Gastrocnemius medialis (tissue), 4 donors: ENCODE results near the gene SNAP47.

Source experiments
- CTCF ChIP-seq, 5 experiments: fragments of 450-650 bp in 3 of 5; fragments of 200-600 bp in 2 of 5; sonication (generic) in 2 of 5; IDR thresholded peaks in 4 of 5; conservative IDR thresholded peaks in 1 of 5; 1 replicate in 4 of 5; 2 replicates in 1 of 5; pipeline ENCODE4 v1.5.1; 2016 to 2019; ENCODE audit warnings: antibody characterized with exemption in 5 of 5, mild to moderate bottlenecking in 3 of 5, moderate library complexity in 3 of 5
- POLR2A ChIP-seq, 2 donors: fragments of 450-650 bp; IDR thresholded peaks; one replicate each; pipeline ENCODE4 v1.6.1; 2017; ENCODE audit warnings: antibody characterized with exemption in 2 of 2, mild to moderate bottlenecking in 2 of 2, moderate library complexity in 2 of 2

- TF ChIP-seq CTCF (IDR thresholded peaks at IDR 0.05 in 4 of 5, conservative IDR thresholded peaks at IDR 0.05 in 1 of 5) (no peak), POLR2A (IDR thresholded peaks at IDR 0.05) (no peak)
Measured at GRCh38 chr1:227774051-227774731, 39.0 kb downstream of the SNAP47 start.
